ENCODE results near the gene DTX3. TPM values are rescaled to one million over a fixed set of nuclear protein-coding genes. Genes with fewer than 3 reads are reported as not detected.
"Not testable (repeated sequence)": the region's sequence is repeated elsewhere in the genome, so short reads cannot be mapped to it uniquely, and the experiment has no call there.

DTX3 gene
- total RNA-seq, 1 donor from 2014 or later: 22.1 TPM

DNA sequence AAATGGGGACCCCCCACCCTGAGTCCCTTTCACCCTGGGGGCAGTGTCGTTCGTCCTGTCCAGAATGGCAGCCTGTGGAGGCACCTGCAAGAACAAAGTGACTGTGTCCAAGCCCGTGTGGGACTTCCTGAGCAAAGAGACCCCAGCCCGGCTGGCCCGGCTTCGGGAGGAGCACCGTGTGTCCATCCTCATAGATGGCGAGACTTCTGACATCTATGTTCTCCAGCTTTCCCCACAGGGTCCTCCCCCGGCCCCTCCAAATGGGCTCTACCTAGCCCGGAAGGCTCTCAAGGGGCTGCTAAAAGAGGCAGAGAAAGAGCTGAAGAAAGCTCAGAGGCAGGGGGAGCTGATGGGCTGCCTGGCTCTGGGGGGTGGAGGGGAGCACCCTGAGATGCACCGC, 2.2 kb downstream of the DTX3 start:
- no peak for DNase-seq (ENCODE audit: low read depth)

DNA sequence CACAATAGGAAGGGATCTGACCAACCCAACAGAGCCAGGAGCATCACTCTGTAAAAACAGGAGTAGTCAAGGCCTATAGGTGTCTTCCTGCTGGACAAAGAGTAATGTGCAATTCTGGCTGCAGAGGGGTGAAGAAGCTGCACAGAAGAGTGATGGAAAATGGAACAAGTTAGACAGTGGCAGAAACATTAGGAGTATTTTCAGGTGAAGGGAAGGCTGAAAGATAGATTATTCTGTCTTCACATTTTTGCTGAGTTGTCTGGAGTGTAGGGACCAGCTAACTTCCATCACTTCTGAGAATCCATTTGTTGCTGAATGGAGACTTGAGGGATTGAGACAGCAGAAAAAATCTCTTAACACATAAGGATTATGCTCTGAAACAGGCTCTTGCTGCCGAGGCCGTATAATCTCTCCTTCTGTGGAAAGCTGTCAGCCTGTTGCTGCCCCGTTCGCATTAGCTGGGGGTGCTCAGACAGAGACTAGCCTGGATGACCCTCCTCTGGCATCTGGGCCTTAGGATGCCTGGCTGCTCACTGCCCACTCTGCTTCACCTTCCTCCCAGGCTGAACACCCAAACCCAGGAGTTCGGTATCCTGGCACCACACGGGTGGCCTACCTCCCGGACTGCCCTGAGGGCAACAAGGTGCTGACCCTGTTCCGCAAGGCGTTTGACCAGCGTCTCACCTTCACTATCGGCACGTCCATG, 3.5 kb downstream of the DTX3 start:
- no peak for DNase-seq (ENCODE audit: low read depth)

DNA sequence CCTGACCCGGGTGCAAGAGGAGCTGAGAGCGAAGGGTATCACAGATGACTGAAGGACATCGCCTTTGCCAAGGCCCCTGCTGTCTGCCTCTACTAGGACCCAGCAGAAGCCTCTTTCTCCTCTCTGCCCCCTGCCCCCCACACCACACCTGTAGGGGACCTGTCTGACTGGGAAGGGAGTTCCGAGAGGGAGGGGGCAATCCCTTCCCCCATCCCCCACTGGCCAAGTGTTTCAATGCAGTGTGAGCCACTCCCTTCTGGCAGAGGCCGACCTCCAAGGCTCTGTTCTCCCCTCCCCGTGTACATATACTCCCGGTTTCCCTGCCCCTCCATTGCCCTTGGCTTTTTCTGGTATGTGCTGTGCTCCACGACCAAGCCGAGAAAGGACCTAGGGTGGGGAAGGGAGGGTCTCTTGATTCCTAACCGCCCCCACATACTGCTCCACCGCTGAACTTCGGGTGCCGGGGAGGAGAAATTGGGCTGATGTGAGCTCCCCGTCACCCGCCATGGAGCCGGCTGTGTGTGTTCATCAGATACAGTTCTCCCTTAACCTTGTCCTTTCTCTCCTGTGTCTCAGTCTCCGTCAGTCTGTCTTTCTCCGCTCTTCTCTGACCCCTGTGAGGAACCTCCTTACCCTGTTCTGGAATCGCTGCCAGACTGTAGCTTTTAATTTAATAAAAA, 4.6 kb downstream of the DTX3 start:
- no peak for DNase-seq (ENCODE audit: low read depth)

DNA sequence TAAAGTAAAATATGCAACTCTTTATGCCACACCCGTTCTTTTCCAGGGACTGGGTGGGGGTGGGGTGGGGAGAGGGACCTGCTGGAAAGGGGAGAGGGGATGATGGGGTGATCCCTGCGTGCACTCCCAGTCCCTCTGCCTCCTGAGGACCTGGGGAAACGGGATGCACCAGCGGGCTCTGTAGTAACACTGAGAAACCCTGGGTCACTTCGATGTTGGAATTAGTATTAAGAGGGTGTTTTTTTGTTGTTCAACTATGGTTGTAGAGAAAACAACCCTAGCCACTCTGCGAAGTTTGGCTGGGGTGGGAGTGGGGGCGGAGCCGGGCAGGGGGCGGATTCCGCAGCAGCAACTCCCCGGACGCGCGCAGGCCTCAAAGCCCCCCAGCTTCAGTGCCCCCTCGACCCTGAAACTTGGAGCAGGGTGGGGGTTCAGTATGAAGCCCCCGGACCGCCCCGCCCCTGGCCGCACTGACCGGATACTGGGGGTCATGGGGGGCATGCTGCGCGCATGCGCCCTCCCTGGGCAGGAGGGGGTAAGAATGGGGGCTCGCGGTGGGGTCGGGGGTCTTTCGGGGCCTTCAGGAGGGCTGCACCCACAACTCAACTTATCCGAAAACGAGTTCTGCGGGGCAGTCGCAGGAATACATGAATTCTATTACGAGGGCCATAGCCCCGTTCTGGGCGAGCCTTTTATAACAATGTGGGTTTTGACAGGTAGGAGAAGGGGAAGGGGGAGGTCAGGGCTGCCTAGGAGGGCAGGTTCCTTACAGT, 5.3 kb downstream of the DTX3 start:
- no peak for DNase-seq (ENCODE audit: low read depth)

DNA sequence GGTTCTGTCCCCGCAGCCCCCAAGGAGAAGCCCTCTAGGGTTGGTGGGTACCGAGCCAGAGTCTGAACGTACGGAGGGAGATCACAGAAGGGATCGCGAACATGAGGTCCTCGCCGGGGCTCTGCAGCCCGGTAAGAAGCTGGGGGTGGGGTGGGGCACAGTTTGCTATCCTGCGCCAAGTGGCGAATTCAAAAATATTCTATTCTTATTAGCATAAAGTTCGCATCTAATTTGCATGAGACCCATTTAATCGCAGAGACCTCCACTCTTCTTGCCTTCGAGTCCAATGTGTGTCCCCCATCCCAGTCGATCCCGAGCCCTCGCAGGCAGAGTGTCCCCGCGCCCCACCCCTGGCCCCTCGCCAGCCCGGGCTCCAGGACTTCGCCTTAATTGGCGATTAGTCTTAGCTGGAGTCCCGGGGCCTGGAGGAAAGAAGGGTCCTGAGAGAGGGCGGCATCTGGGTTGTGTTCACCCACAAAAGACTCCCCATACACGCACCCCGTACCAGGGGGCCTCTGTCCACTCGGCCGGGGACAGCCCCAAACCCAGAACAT, 6.0 kb downstream of the DTX3 start:
- DNase-seq (ENCODE audit: low read depth): no peak

DNA sequence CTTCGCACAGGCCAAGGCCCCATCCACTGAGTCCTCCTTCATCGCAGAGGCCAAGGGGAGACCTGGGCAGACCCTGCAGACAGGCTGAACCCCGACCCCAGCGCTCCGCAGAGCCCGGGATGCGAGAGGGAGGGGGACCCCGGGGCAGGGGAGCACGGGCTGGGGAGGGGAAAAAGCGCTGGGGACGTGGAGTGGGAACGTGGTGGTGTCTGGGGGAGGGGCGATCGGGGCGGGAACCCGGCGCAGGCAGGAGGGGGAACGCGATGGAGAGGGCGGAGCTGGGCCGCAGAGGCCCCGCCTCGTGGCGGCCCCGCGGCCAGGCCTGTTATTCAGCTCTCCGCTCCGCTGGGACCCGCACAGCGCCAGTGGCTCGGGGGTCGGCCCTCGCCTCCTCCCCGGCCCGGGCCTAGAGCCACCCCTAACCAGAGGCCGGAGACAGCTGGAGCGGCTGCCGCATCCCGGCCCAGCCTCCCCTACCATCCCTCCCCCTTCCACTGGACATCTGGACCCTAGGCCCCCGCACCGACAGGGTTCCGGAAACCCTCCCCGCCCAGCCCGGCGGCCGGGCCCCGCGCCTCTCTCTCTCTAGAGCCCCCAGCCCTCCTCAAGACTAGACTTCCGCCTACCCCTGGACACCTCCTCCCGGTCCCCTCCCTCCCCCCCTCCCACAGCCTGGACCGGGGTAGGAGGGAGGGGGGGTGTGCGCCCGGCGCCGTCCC, 6.6 kb downstream of the DTX3 start, which contains the start of gene ARHGEF25:
Gene ARHGEF25, plus strand, starts transcription at position 328 of the 719 bp plus-strand sequence. CDS start 460 bp downstream, outside the sequence.
- DNase-seq (ENCODE audit: low read depth): peak; percentile 50

DNA sequence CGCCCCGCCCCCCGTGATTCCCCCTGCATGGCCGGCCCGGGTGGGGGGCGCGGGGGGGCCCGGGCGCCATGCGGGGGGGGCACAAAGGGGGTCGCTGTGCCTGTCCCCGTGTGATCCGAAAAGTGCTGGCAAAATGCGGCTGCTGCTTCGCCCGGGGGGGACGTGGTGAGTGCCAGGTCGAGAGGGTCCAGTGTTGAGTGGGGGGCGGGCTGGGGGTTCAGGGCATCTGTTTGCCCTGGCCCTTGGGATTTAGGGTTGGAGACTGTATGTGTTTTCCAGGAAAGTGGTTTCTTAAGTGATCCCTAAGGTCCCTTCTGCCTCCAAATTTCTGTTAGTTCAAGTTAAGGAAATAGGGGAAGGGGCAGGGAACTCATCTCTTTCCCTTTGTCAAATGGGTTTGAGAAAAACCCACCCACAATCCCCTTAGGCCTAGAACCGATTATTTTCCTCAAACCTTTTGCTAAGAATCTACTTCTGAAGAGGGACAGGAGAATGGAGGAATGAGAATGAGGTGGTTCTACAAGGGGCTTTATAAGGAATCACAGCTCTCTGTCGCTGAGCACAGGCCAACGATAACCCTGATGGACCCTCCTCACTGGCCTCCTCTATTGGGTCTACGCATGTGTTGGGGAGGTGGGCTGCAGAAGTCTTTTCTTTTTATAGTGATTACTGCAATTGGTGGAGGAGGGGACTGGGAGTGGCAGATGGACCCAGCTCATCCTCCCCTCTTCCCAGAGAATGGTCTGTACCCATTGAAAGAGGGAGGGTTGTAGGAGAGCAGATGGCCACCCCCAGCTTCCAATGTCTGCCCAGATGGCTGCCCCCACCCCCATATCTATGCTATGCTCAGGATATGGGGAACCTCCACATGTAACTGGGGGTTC, 7.4 kb downstream of the DTX3 start:
- DNase-seq (ENCODE audit: low read depth): no peak

DNA sequence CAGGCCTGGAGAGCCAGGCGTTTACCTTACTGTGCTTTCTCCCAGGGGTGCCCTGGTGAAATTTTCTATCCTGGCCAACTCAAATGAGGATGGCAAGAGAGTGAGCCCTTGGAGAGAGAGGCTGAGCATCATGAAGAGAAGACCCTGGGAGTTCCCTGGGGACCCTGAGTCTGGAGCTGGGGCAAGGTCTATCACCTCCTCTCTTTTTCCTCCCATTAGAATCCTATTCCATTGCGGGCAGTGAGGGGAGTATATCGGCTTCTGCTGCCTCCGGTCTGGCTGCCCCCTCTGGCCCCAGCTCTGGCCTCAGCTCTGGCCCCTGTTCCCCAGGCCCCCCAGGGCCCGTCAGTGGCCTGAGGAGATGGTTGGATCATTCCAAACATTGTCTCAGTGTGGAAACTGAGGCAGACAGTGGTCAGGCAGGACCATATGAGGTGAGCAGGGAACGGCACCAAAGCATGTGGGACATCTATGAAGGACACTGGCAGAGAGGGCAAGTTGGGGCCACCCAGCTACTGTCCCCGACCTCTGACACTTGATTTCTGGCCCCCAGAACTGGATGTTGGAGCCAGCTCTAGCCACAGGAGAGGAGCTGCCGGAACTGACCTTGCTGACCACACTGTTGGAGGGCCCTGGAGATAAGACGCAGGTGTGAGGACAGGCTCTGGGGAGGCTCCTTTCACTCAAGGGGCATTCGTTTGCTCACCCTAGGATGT, 8.2 kb downstream of the DTX3 start:
- no peak for DNase-seq (ENCODE audit: low read depth)

DNA sequence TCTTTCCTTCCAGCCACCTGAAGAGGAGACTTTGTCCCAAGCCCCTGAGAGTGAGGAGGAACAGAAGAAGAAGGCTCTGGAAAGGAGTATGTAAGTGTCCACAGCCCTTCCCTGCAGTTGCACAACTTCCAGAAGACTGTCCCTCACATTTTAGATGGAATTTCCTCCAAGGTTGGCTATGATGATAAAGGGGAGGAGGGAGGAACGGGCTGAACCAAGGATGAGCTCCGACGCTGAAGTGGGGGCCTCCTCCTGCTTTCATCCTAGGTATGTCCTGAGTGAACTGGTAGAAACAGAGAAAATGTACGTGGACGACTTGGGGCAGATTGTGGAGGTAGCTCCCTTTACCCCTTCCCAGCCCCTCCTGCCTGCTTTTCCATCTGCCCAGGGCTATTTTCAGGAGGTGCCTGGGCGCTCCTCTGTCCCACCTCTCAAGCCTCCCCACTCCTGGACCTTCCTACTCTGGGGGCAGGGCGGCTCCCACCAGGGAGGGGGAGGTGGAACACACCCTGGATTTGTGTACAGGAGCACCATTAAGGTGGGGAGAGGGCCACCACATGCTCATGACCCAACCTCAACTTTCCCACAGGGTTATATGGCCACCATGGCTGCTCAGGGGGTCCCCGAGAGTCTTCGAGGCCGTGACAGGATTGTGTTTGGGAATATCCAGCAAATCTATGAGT, 8.9 kb downstream of the DTX3 start:
- no peak for DNase-seq (ENCODE audit: low read depth)

DNA sequence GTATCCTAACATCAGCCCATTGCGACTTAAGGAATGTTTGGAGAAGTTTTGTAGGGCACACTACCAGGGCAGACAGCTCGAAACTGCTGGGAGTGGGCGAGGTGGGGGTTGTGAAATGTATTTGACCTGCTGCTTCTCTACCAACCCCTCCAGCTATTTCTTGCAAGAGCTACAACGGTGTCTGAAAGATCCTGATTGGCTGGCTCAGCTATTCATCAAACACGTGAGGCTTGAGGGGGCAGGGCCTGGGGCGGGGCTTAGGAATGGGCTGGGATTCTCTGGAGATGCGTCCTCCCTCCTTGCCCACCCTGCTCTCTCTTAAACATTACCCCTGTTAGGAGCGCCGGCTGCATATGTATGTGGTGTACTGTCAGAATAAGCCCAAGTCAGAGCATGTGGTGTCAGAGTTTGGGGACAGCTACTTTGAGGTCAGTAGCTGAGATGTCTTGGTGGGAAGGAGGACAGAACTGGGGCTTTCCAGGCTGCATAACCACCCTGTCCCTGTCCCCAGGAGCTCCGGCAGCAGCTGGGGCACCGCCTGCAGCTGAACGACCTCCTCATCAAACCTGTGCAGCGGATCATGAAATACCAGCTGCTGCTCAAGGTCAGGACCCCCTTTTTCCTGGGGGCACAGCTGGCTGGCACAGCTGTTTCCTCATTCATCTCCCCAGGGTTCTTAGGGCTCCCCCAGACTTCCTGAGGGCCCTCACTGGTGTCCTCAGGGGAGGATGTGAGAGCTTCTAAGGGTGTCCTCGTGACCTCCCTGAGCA, 9.7 kb downstream of the DTX3 start:
- DNase-seq (ENCODE audit: low read depth): no peak

DNA sequence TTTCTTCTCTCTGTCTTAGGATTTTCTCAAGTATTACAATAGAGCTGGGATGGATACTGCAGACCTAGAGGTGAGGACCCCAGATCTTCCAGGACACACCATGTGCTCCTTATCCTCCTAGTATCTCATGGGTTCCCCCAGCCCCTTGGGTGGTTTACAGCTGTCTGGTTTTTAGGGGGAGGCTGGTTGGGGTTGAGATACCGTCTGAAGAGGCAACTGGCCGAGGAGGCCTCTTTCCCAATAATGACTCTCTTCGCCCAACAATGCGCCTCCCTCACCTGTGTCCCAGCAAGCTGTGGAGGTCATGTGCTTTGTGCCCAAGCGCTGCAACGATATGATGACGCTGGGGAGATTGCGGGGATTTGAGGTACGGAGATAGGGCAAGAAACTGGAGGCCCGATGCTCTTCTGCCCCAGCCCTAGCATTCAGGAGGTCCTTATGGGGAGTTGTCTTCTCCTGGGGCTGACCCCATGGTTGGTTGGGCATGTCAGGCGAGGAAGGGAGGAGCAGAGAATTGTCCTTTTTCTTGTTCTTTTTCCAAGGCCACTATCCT, 10.4 kb downstream of the DTX3 start:
- DNase-seq (ENCODE audit: low read depth): no peak

DNA sequence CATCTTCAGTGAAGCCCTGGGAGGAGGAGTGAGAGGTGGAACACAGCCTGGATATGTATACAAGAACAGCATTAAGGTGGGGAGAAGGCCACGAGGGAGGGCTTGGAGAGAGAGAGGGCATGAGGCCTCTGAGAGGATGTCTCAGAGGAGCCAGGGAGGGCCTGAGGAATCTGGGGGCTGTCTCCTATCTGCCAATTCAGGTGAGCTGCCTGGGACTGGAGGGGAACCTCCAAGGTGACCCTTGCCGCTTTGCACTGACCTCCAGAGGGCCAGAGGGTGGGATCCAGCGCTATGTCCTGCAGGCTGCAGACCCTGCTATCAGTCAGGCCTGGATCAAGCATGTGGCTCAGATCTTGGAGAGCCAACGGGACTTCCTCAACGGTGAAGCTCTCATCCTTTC, 11.0 kb downstream of the DTX3 start:
- DNase-seq (ENCODE audit: low read depth): no peak

DNA sequence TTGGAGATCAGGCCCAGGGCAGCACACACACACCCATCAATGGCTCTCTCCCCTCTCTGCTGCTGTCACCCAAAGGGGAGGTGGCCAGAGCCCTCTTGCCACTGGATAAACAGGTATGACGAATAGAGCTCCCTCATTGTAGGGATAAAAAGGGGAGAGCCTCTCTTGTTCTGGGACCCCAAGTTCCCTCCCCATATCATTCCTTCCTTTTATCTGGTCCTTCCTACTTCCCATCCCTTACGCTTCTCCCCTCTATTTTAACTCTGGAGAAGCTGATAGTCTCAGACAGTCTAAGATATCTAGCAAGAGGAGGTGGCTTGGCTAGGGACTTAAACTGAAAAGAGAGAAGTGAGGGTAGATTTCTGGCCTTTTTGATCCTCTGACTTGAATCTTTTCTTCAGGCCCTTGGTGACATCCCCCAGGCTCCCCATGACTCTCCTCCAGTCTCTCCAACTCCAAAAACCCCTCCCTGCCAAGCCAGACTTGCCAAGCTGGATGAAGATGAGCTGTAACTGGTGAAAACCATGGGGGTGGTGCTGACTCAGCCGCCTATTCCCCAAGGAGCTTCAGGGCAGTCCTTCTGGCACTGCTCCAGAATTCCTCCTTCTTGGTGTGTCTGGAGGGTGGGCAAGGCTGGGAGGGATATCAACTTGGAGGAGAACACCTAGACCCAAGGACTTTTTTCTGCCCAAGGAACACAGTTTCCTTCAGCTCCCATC, 11.9 kb downstream of the DTX3 start:
- DNase-seq (ENCODE audit: low read depth): peak; percentile 17

DNA sequence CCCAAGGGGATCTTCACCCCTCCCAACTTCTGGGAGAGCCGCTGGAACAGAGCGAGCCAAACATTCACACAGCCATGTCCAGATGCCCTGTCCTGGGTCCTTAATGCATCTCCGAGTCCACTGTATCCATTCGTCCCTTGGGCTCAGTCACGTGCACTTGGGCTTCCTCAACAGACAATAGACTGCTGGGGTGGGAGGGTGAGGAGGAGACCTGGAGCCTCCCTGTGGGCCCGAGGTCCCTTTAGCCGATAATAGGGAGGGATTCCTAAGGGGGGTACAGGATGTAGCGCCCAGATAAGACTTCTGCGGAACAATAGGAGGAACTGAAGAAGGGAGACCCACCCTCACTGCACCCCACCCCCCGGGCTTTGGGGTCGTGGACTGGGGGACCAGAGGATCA, 13.3 kb downstream of the DTX3 start:
- DNase-seq (ENCODE audit: low read depth): no peak

DNA sequence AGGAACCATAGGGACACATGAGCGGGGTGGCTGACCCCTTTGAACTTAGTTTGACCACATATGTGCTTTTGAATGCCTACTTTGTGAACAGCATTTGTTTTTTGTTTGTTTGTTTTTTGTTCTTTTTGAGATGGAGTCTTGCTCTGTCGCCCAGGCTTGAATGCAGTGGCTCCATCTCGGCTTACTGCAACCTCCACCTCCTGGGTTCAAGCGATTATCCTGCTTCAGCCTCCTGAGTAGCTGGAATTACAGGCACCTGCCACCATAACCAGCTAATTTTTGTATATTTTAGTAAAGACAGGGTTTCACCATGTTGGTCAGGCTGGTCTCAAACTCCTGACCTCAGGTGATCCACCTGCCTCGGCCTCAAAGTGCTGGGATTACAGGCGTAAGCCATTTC, 13.8 kb downstream of the DTX3 start:
- DNase-seq (ENCODE audit: low read depth): not testable (repeated sequence)

DNA sequence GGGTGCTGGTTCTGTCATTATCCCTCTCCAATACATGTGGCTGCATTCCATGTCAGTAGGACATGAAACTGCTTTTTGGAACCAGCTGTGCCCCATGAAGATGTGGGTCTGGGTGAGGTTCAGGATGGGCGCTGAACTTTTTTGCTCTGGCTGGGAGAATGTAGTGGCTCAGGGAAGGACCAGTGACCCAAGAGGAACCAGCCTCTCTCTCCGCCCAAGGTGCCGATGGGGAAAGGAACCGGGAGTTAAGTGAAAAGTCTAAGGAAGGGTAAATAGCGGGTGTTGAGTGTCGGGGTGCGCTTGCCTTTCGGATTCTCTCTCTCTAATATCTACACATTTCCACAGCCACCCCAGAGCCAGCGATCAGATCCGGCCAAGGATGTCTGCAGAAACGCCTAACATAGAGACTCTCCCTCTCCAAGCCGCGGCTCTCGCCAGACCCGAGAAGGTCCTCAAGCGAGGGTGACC, 14.4 kb downstream of the DTX3 start:
- DNase-seq (ENCODE audit: low read depth): no peak

Measured in myocyte (in vitro differentiated cells).